Measurements from ENCODE around the gene SUMF2.

- TF ChIP-seq POLR2A (IDR thresholded peaks at IDR 0.05; ENCODE audit: borderline replicate concordance, extremely low read depth, insufficient read depth, insufficient read length) (no peak), SP1 (IDR thresholded peaks at IDR 0.05; ENCODE audit: low read depth) (no peak), CTCF (IDR thresholded peaks at IDR 0.05 in 2 of 3, conservative IDR thresholded peaks at IDR 0.05 in 1 of 3; ENCODE audit: borderline replicate concordance in 1 of 3, insufficient read depth in 1 of 3, low read depth in 2 of 3, low read length in 2 of 3) (peak in 2 of 3 experiments; percentile 38 to 40; a peak in 4 of 6 replicates), EZH2phosphoT487 (IDR thresholded peaks at IDR 0.05; ENCODE audit: borderline replicate concordance) (no peak), EZH2 (IDR thresholded peaks at IDR 0.05) (no peak), POLR2AphosphoS5 (IDR thresholded peaks at IDR 0.05; ENCODE audit: low read depth, low read length) (peak; percentile 84), JUND (IDR thresholded peaks at IDR 0.05) (no peak)
- TF ChIP-seq, protein P1, sequence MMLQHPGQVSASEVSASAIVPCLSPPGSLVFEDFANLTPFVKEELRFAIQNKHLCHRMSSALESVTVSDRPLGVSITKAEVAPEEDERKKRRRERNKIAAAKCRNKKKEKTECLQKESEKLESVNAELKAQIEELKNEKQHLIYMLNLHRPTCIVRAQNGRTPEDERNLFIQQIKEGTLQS (IDR thresholded peaks at IDR 0.05): peak; percentile 58; the same call in 1 of the 2 replicates
Measured at GRCh38 chr7:56033671-56034432, 30.2 kb upstream of the SUMF2 start.
